Mesothelial cell of epicardium (in vitro differentiated cells): ENCODE results near the gene AIMP1. TPM values are rescaled to one million over a fixed set of nuclear protein-coding genes. Genes with fewer than 3 reads are reported as not detected.
A peak's percentile ranks its signal among the peaks of the same experiment; 100 is the strongest.

Experiments
- DNase-seq, 2 experiments: peaks; one replicate each; pipeline ENCODE4 v3.0.0; 2021; ENCODE audit warnings: low spot score in 2 of 2; ENCODE audit not compliant: unreplicated experiment in 2 of 2
- H3K27ac Mint-ChIP-seq: 2 replicates; pipeline ENCODE4 v1.8.0; 2021; ENCODE audit warnings: mixed read lengths
- H3K27me3 Mint-ChIP-seq: 2 replicates; pipeline ENCODE4 v1.8.0; 2021; ENCODE audit warnings: low read depth, mixed read lengths
- H3K36me3 Mint-ChIP-seq: 2 replicates; pipeline ENCODE4 v1.8.0; 2021; ENCODE audit warnings: mixed read lengths
- H3K4me1 Mint-ChIP-seq: 2 replicates; pipeline ENCODE4 v1.8.0; 2021; ENCODE audit warnings: mixed read lengths
- H3K4me3 Mint-ChIP-seq: 2 replicates; pipeline ENCODE4 v1.8.0; 2021; ENCODE audit warnings: mild to moderate bottlenecking, moderate library complexity, mixed read lengths
- H3K9me3 Mint-ChIP-seq: 2 replicates; pipeline ENCODE4 v1.8.0; 2021; ENCODE audit warnings: mixed read lengths
- CTCF ChIP-seq: fragments of 200-600 bp; sonication (generic); IDR thresholded peaks from one replicate; pipeline ENCODE4 v1.5.0; 2021; ENCODE audit warnings: antibody characterized with exemption; ENCODE audit not compliant: unreplicated experiment
- total RNA-seq: library from RNA; stranded (reverse); gene quantifications from 3 replicates; pipeline ENCODE4 v1.2.1, GENCODE V29; 2021

The AIMP1 gene
- total RNA-seq, 1 donor from 2014 or later: 44.8 TPM

DNA sequence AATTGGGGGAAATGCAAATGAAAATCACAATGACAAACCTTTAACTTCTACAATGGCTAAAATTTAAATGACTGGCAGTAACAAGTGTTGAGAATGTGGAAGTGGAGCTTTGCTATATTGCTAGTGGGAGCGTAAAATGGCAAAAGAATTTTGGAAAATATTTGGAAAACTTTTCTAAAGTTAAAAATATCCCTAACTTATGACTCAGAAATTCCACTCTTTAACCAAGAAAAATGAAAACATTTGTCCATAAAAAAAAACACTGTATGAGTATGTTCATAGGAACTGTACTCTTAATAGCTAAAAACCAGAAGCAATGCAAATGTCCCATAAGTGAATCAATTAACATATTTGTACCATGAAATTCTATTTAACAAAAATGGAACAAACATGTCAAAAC lies 4.0 kb upstream of the AIMP1 start:
- TF ChIP-seq CTCF: no peak

GRCh38 chr4:106312997-106313522 lies 3.3 kb upstream of the AIMP1 start:
- peak overlapping the region; percentile 51 for H3K27ac Mint-ChIP-seq

More for the DNA sequence above, 4.0 kb upstream of the AIMP1 start:
- H3K4me3 Mint-ChIP-seq: no peak overlapping the region
- H3K9me3 Mint-ChIP-seq: no peaks in the 10 kb centered on the region
- DNase-seq: no peak
- peaks cover 16% of the 10 kb centered on the region for H3K4me1 Mint-ChIP-seq
- H3K36me3 Mint-ChIP-seq: no peaks in the 10 kb centered on the region
- H3K27ac Mint-ChIP-seq: peak overlapping the region; percentile 44
- H3K27me3 Mint-ChIP-seq: no peaks in the 10 kb centered on the region

DNA sequence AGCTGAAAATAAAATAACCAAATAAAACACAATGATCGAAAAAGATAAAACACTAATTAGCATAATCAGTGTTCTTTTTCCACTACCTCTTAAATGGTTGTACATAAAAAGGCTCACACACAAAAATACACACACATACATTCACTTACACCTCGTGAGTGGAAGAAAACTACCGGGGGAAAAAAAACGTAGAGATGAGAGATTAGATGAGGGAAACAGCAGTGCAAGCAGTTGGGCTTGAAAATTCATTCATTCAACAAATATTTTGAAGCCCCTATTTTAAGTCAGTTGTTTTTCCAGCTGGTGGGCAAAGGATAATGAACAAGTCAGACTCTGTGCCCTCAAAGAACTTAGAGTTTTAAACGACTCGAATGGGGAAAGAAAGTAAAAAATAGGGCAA lies 1.4 kb upstream of the AIMP1 start:
- peaks cover 1% of the 10 kb centered on the region for H3K36me3 Mint-ChIP-seq
- no peak overlapping the region for H3K4me3 Mint-ChIP-seq
- no peaks in the 10 kb centered on the region for H3K27me3 Mint-ChIP-seq
- H3K4me1 Mint-ChIP-seq: peaks cover 20% of the 10 kb centered on the region
- DNase-seq: no peak
- no peak overlapping the region for H3K27ac Mint-ChIP-seq
- no peaks in the 10 kb centered on the region for H3K9me3 Mint-ChIP-seq
- TF ChIP-seq CTCF: no peak

More at GRCh38 chr4:106312997-106313522, 3.3 kb upstream of the AIMP1 start:
- H3K27me3 Mint-ChIP-seq: no peaks in the 10 kb centered on the region
- H3K4me1 Mint-ChIP-seq: peaks cover 16% of the 10 kb centered on the region
- H3K9me3 Mint-ChIP-seq: no peaks in the 10 kb centered on the region
- H3K36me3 Mint-ChIP-seq: no peaks in the 10 kb centered on the region
- no peak for DNase-seq
- no peak for TF ChIP-seq CTCF
- H3K4me3 Mint-ChIP-seq: no peak overlapping the region

- peaks cover 5% of the 10 kb centered on the region for H3K9me3 Mint-ChIP-seq
- H3K4me3 Mint-ChIP-seq: no peak overlapping the region
- DNase-seq: no peak
- H3K36me3 Mint-ChIP-seq: peaks cover 7% of the 10 kb centered on the region
- no peak overlapping the region for H3K27ac Mint-ChIP-seq
- H3K27me3 Mint-ChIP-seq: no peaks in the 10 kb centered on the region
- peaks cover 20% of the 10 kb centered on the region for H3K4me1 Mint-ChIP-seq
- no peak for TF ChIP-seq CTCF
These were observed 828 bp upstream of the AIMP1 start for GRCh38 chr4:106315476-106315967.

DNA sequence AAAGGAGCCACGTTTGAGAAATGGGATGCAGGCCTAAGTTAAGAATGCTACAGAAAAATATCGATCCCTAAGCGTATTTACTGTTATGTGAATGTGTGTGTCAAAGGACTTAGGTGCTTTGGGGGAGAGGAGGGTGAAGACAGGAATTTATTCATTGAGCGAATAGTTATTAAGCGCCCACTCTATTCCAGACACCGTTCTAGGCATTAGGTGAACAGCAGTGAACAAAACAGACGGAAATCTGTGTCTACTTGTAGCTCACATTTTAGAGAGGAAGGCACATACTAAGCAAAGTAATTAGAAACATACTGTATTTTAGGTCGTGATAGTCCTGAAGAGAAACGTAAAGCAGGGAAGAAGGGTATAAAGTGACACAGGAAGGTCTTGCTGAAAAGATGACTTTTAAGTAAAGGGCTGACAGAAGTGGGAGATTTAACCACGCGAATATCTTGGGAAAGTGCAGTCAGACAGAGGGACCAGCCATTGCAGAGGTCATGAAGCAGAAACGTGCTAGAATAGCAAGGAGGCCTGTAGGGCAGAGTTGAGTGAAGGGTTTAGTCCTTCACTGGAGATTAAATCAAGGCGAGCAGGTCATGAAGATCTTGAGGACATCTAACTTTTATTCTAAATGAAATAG lies 541 bp downstream of the AIMP1 start:
- H3K27me3 Mint-ChIP-seq: no peaks in the 10 kb centered on the region

More for the DNA sequence above, 541 bp downstream of the AIMP1 start:
- no peak for TF ChIP-seq CTCF
- Mint-ChIP-seq H3K9me3 (peaks cover 5% of the 10 kb centered on the region), H3K27ac (no peak overlapping the region), H3K4me1 (peaks cover 21% of the 10 kb centered on the region), H3K4me3 (no peak overlapping the region), H3K36me3 (peaks cover 16% of the 10 kb centered on the region)
- no peak for DNase-seq
